GM12878 (cell line): ENCODE measurements around the gene EMC6. TPM values are rescaled to one million over a fixed set of nuclear protein-coding genes. Genes with fewer than 3 reads are reported as not detected.
A peak's percentile ranks its signal among the peaks of the same experiment; 100 is the strongest.

Experiments
- ATAC-seq: fragments of 200-7000 bp; cut with Tn5 transposase; 3 replicates; pipeline ENCODE4 v1.9.1; 2020; ENCODE audit warnings: mild to moderate bottlenecking, moderate library complexity
- BruUV-seq: library from RNA; stranded (reverse); fragments of 400-500 nt; replicated peaks from 2 replicates; lab custom pipeline; 2021; lab: Mats Ljungman, UMichigan
- CTCF ChIA-PET: fragments of 300-600 bp; sonication (Branson Sonifier 250); formaldehyde crosslinking; extraction: SDS; loops from one replicate; lab custom pipeline; 2021; ENCODE audit warnings: inconsistent platforms; lab: Yijun Ruan, JAX
- POLR2A ChIA-PET: fragments of 350-600 bp; formaldehyde crosslinking; extraction: SDS; loops from one replicate; lab custom pipeline; 2021; ENCODE audit warnings: inconsistent platforms; lab: Charles Lee
- RAD21 ChIA-PET: fragments of 300-600 bp; sonication (Branson Sonifier 250); formaldehyde crosslinking; loops from one replicate; lab custom pipeline; 2023; ENCODE audit warnings: antibody characterized with exemption; ENCODE audit not compliant: unreplicated experiment; lab: Charles Lee
- SMC1A ChIA-PET: fragments of 300-600 bp; sonication (Branson Sonifier 250); formaldehyde crosslinking; loops from one replicate; lab custom pipeline; 2023; ENCODE audit not compliant: unreplicated experiment, uncharacterized antibody; lab: Charles Lee
- DNase-seq: peaks from one replicate; pipeline ENCODE4 v3.0.0-alpha.2; 2011; ENCODE audit warnings: low read depth, low spot score
- FAIRE-seq: peaks from 3 replicates; lab custom pipeline; 2011; peaks lifted over from hg19 to GRCh38; lab: Jason Lieb, UNC
- H2AFZ ChIP-seq: 2 replicates; pipeline ENCODE4 v1.6.0; 2011; ENCODE audit warnings: low read depth, low read length, control low read depth; ENCODE audit not compliant: control insufficient read depth
- H3K27ac ChIP-seq: 2 replicates; pipeline ENCODE4 v1.5.1; 2011; ENCODE audit warnings: control low read depth; ENCODE audit not compliant: control insufficient read depth, insufficient read depth
- H3K27me3 ChIP-seq, 2 experiments: replicated peaks in 1 of 2; 2 replicates each; pipeline versions ENCODE4 v1.6.0 to v1.6.1; 2011; ENCODE audit warnings: low read length in 1 of 2; ENCODE audit not compliant: control insufficient read depth in 2 of 2, insufficient read depth in 2 of 2
- H3K36me3 ChIP-seq, 2 experiments: 2 replicates each; pipeline ENCODE4 v1.5.1; 2011; ENCODE audit warnings: low read length in 1 of 2; ENCODE audit not compliant: control insufficient read depth in 2 of 2, insufficient read depth in 2 of 2
- H3K4me1 ChIP-seq: 2 replicates; pipeline ENCODE4 v1.6.1; 2011; ENCODE audit warnings: mild to moderate bottlenecking, low read length, moderate library complexity, mixed read lengths; ENCODE audit not compliant: control insufficient read depth, insufficient read depth
- H3K4me2 ChIP-seq: 2 replicates; pipeline ENCODE4 v1.6.0; 2011; ENCODE audit warnings: control low read depth; ENCODE audit not compliant: control insufficient read depth, insufficient read depth
- H3K4me3 ChIP-seq: fragments of 200-600 bp; sonication (generic); 2 replicates; pipeline ENCODE4 v1.5.1; 2016
- H3K79me2 ChIP-seq: 2 replicates; pipeline ENCODE4 v1.6.0; 2011; ENCODE audit warnings: low read length; ENCODE audit not compliant: control insufficient read depth, insufficient read depth
- H3K9ac ChIP-seq: 2 replicates; pipeline ENCODE4 v1.8.0; 2011; ENCODE audit warnings: low read length, control low read depth, mixed read lengths; ENCODE audit not compliant: control insufficient read depth, insufficient read depth
- H3K9me3 ChIP-seq: replicated peaks from 3 replicates; pipeline ENCODE4 v1.5.1; 2011; ENCODE audit warnings: mild to moderate bottlenecking, low read length; ENCODE audit not compliant: control insufficient read depth, insufficient read depth
- H4K20me1 ChIP-seq: 2 replicates; pipeline ENCODE4 v1.6.0; 2011; ENCODE audit not compliant: control insufficient read depth, insufficient read depth
- BACH1 ChIP-seq: fragments of 450-650 bp; IDR thresholded peaks from 2 replicates; pipeline ENCODE4 v1.6.1; 2017; ENCODE audit warnings: mild to moderate bottlenecking, borderline replicate concordance
- BMI1 ChIP-seq: fragments of 450-650 bp; IDR thresholded peaks from 2 replicates; pipeline ENCODE4 v1.6.1; 2016; ENCODE audit warnings: mild to moderate bottlenecking, moderate library complexity, borderline replicate concordance
- CREB1 ChIP-seq: IDR thresholded peaks from 2 replicates; pipeline ENCODE4 v1.6.1; 2012; ENCODE audit warnings: low read depth, mild to moderate bottlenecking, inconsistent platforms
- EP300 ChIP-seq, 2 experiments: fragments of 150-350 bp in 1 of 2; IDR thresholded peaks; 2 replicates each; pipeline ENCODE4 v1.6.1; 2011 to 2012; ENCODE audit warnings: low read depth in 2 of 2, low read length in 2 of 2, borderline replicate concordance in 1 of 2, improper control_type of control experiment in 1 of 2, inconsistent platforms in 1 of 2; ENCODE audit not compliant: control insufficient read depth in 1 of 2
- HDAC2 ChIP-seq: fragments of 200-600 bp; sonication (generic); IDR thresholded peaks from 2 replicates; pipeline ENCODE4 v1.6.1; 2017
- IKZF2 ChIP-seq, 2 experiments: fragments of 450-650 bp; IDR thresholded peaks; 2 replicates each; pipeline ENCODE4 v1.6.1; 2017; ENCODE audit warnings: mild to moderate bottlenecking in 2 of 2, moderate library complexity in 2 of 2
- IRF4 ChIP-seq: IDR thresholded peaks from 2 replicates; pipeline ENCODE4 v1.6.1; 2011; ENCODE audit warnings: low read depth, low read length
- POLR2AphosphoS2 ChIP-seq: IDR thresholded peaks from 2 replicates; pipeline ENCODE4 v1.6.1; 2011; ENCODE audit warnings: low read depth, mild to moderate bottlenecking, low read length, improper control_type of control experiment, moderate library complexity
- POU2F2 ChIP-seq: IDR thresholded peaks from 3 replicates; pipeline ENCODE4 v1.6.1; 2011; ENCODE audit warnings: low read depth, mild to moderate bottlenecking, low read length, borderline replicate concordance
- RAD51 ChIP-seq: fragments of 450-650 bp; IDR thresholded peaks from 2 replicates; pipeline ENCODE4 v1.6.1; 2016; ENCODE audit warnings: moderate library complexity, mild to moderate bottlenecking, inconsistent platforms
- ZNF217 ChIP-seq: fragments of 450-650 bp; IDR thresholded peaks from 2 replicates; pipeline ENCODE4 v1.6.1; 2017; ENCODE audit warnings: antibody characterized with exemption, mild to moderate bottlenecking
- WGBS: methylation state at CpG from one replicate; pipeline ENCODE4 v1.1.6; 2016; ENCODE audit warnings: low lambda C conversion rate; ENCODE audit not compliant: insufficient replicate concordance, insufficient coverage; ENCODE audit errors: missing lambda C conversion rate; 5-methylcytosine and 5-hydroxymethylcytosine counted together
- in situ Hi-C: fragments of 300-500 bp; cut with MboI; formaldehyde crosslinking; loops from 9 replicates; pipeline ENCODE4 v1.14.3; 2018; ENCODE audit warnings: mixed read lengths
- intact Hi-C: fragments of 100-400 bp; cut with micrococcal nuclease; formaldehyde crosslinking; loops from one replicate; pipeline ENCODE4 v1.14.2; 2022; ENCODE audit not compliant: unreplicated experiment
- polyA plus RNA-seq, 11 experiments: library from polyadenylated mRNA; depleted of rRNA in 4 of 11; unstranded in 6 of 11; stranded (reverse) in 5 of 11; fragments of >200 nt; fragmentation: Nextera tagmentation in 4 of 11; fragmentation: Illumina TruSeq in 1 of 11; extraction: Ambion mirVana in 4 of 11; extraction: Trizol in 1 of 11; gene quantifications; 1 replicate in 1 of 11; 2 replicates in 10 of 11; pipeline versions ENCODE4 v1.2.1 to v1.2.3, GENCODE V29; 2011 to 2016; ENCODE audit warnings: inconsistent platforms in 2 of 11, missing spikeins in 2 of 11, low read depth in 1 of 11
- total RNA-seq, 4 experiments: library from RNA; depleted of rRNA in 3 of 4; stranded (reverse); fragments of >200 nt in 3 of 4; fragmentation: Illumina TruSeq in 1 of 4; extraction: Trizol in 1 of 4; gene quantifications; 2 replicates each; pipeline versions ENCODE4 v1.2.1 to v1.2.3, GENCODE V29; 2013 to 2021
- TF ChIP-seq, protein P1 (sequence below): fragments of 450-650 bp; IDR thresholded peaks from 2 replicates; pipeline ENCODE4 v1.6.1; 2018; ENCODE audit warnings: mild to moderate bottlenecking, low read depth, moderate library complexity; ENCODE audit not compliant: partially characterized antibody
- TF ChIP-seq, protein P2 (sequence below): fragments of 450-650 bp; IDR thresholded peaks from 2 replicates; pipeline ENCODE4 v1.6.1; 2018; ENCODE audit warnings: borderline replicate concordance, mild to moderate bottlenecking; ENCODE audit not compliant: partially characterized antibody
- TF ChIP-seq, protein P3 (sequence below): fragments of 450-650 bp; IDR thresholded peaks from 2 replicates; pipeline ENCODE4 v1.6.1; 2017; ENCODE audit warnings: low read depth, mild to moderate bottlenecking, moderate library complexity

The EMC6 gene
- total and polyA plus RNA-seq, 10 of the 15 experiments (the other 5 are each of a cell fraction or from before 2014, with no cell fraction given) = 5.1 to 172 (median 35.9) TPM

DNA sequence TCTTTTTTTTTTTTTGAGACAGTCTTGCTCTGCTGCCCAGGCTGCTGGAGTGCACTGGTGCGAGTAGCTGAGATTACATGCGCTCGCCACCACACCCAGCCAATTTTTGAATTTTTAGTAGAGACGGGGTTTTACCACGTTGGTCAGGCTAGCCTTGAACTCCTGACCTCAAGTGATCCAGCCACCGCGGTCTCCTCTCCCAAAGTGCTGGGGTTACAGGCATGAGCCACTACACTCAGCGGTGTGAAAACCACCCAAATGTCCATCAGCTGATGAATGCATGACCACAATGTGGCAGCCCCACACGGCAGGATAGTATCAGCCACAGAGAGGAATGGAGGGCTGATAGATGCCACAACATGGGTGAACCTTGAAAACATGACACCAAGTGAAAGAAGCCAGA lies 25.2 kb downstream of the EMC6 start:
- SMC1A ChIA-PET = interaction anchor here (0.9 to 1.6 kb wide), 5 partner anchors 9 to 44 kb away, joined by 3 to 6 read pairs (median 5); no protein-coding TSS in a partner anchor
- peak; percentile 86 for ATAC-seq
- H3K79me2 ChIP-seq = peaks cover 13% of the 10 kb centered on the region
- H2AFZ ChIP-seq = no peak overlapping the region
- RAD21 ChIA-PET = interaction anchor here (0.8 to 1.6 kb wide), 7 partner anchors 9 to 134 kb away, joined by 3 to 7 read pairs (median 4); partner anchors contain the start of gene HASPIN
- peak overlapping the region; percentile 88 for H3K4me2 ChIP-seq
- POLR2A ChIA-PET = interaction anchor here (0.7 to 1.7 kb wide), 7 partner anchors 13 to 1505 kb away, joined by 3 to 8 read pairs (median 4); partner anchors contain the start of gene HASPIN
- peak; percentile 97 for FAIRE-seq
- intact Hi-C loops (loop anchor here (1.0 to 5.0 kb wide), 3 partner anchors 17 to 103 kb away; no protein-coding TSS in a partner anchor), in situ Hi-C loops (no loop called here)
- DNase-seq = peak; percentile 91
- 0 out of 2 replicates have a peak overlapping the region, but pooled peaks have one; percentile 11 for H3K27ac ChIP-seq
- H3K9me3 ChIP-seq = peaks cover 12% of the 10 kb centered on the region; the same call in 1 of the 3 replicates
- peaks cover 32% of the 10 kb centered on the region for H3K4me1 ChIP-seq
- H3K4me3 ChIP-seq = no peak overlapping the region
- CTCF ChIA-PET = interaction anchor here (1.0 to 2.5 kb wide), 6 partner anchors 11 to 45 kb away, joined by 3 to 10 read pairs (median 6); no protein-coding TSS in a partner anchor
- no peaks in the 10 kb centered on the region; a peak in 1 of 4 replicates for H3K36me3 ChIP-seq
- peak overlapping the region; percentile 12; the same call in 1 of the 2 replicates for H3K9ac ChIP-seq
- no peaks in the 10 kb centered on the region for H3K27me3 ChIP-seq
- no peaks in the 10 kb centered on the region for H4K20me1 ChIP-seq
- 1% methylated on average over 9 of the region's 9 CpGs for WGBS
- no TSS peak for BruUV-seq
- TF ChIP-seq ZNF217 = 0 out of 2 replicates have a peak, but pooled peaks have one; percentile 61
- TF ChIP-seq, protein P1, sequence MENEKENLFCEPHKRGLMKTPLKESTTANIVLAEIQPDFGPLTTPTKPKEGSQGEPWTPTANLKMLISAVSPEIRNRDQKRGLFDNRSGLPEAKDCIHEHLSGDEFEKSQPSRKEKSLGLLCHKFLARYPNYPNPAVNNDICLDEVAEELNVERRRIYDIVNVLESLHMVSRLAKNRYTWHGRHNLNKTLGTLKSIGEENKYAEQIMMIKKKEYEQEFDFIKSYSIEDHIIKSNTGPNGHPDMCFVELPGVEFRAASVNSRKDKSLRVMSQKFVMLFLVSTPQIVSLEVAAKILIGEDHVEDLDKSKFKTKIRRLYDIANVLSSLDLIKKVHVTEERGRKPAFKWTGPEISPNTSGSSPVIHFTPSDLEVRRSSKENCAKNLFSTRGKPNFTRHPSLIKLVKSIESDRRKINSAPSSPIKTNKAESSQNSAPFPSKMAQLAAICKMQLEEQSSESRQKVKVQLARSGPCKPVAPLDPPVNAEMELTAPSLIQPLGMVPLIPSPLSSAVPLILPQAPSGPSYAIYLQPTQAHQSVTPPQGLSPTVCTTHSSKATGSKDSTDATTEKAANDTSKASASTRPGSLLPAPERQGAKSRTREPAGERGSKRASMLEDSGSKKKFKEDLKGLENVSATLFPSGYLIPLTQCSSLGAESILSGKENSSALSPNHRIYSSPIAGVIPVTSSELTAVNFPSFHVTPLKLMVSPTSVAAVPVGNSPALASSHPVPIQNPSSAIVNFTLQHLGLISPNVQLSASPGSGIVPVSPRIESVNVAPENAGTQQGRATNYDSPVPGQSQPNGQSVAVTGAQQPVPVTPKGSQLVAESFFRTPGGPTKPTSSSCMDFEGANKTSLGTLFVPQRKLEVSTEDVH = no peak
- TF ChIP-seq, protein P2, sequence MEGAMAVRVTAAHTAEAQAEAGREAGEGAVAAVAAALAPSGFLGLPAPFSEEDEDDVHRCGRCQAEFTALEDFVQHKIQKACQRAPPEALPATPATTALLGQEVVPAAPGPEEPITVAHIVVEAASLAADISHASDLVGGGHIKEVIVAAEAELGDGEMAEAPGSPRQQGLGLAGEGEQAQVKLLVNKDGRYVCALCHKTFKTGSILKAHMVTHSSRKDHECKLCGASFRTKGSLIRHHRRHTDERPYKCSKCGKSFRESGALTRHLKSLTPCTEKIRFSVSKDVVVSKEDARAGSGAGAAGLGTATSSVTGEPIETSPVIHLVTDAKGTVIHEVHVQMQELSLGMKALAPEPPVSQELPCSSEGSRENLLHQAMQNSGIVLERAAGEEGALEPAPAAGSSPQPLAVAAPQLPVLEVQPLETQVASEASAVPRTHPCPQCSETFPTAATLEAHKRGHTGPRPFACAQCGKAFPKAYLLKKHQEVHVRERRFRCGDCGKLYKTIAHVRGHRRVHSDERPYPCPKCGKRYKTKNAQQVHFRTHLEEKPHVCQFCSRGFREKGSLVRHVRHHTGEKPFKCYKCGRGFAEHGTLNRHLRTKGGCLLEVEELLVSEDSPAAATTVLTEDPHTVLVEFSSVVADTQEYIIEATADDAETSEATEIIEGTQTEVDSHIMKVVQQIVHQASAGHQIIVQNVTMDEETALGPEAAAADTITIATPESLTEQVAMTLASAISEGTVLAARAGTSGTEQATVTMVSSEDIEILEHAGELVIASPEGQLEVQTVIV = no peak
- peak in 1 of 2 experiments; percentile 72; a peak in 2 of 4 replicates for TF ChIP-seq EP300 (IDR thresholded peaks at IDR 0.05; ENCODE audit: borderline replicate concordance in 1 of 2, control insufficient read depth in 1 of 2, low read depth in 2 of 2, low read length in 2 of 2)
- no peak for TF ChIP-seq HDAC2
- peak; percentile 28; the same call in 1 of the 2 replicates for TF ChIP-seq CREB1
- TF ChIP-seq IKZF2 (IDR thresholded peaks at IDR 0.05) = peak; percentile 92 to 95
- peak; percentile 22; the same call in 1 of the 2 replicates for TF ChIP-seq BACH1
- TF ChIP-seq RAD51 = 0 out of 2 replicates have a peak, but pooled peaks have one; percentile 33
- peak; percentile 79; the same call in 2 of the 3 replicates for TF ChIP-seq POU2F2
- TF ChIP-seq, protein P3, sequence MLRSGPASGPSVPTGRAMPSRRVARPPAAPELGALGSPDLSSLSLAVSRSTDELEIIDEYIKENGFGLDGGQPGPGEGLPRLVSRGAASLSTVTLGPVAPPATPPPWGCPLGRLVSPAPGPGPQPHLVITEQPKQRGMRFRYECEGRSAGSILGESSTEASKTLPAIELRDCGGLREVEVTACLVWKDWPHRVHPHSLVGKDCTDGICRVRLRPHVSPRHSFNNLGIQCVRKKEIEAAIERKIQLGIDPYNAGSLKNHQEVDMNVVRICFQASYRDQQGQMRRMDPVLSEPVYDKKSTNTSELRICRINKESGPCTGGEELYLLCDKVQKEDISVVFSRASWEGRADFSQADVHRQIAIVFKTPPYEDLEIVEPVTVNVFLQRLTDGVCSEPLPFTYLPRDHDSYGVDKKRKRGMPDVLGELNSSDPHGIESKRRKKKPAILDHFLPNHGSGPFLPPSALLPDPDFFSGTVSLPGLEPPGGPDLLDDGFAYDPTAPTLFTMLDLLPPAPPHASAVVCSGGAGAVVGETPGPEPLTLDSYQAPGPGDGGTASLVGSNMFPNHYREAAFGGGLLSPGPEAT = peak; percentile 79
- TF ChIP-seq POLR2AphosphoS2 = no peak
- peak; percentile 83 for TF ChIP-seq IRF4
- TF ChIP-seq BMI1 = 0 out of 2 replicates have a peak, but pooled peaks have one; percentile 8
